D721Med (cell line): ENCODE measurements around the gene SUCLG2.

Experiments used
- DNase-seq: peaks from one replicate; pipeline ENCODE4 v3.0.0; 2011; ENCODE audit warnings: low spot score; ENCODE audit not compliant: insufficient read length
- FAIRE-seq: peaks from 2 replicates; lab custom pipeline; 2011; peaks lifted over from hg19 to GRCh38; lab: Jason Lieb, UNC
- CTCF ChIP-seq: IDR thresholded peaks from 2 replicates; pipeline ENCODE4 v1.5.1; 2012; ENCODE audit warnings: mild to moderate bottlenecking, control low read depth; ENCODE audit not compliant: insufficient read depth; ENCODE audit errors: missing control alignments

SUCLG2 gene

GRCh38 chr3:67635257-67635656 is 19.2 kb downstream of the SUCLG2 start:
- DNase-seq, result no peak

GRCh38 chr3:67630666-67631362 is 23.6 kb downstream of the SUCLG2 start:
- DNase-seq, result no peak
- no peak for FAIRE-seq
- no peak for TF ChIP-seq CTCF

More at GRCh38 chr3:67635257-67635656, 19.2 kb downstream of the SUCLG2 start:
- TF ChIP-seq CTCF, result no peak
- no peak for FAIRE-seq

DNA sequence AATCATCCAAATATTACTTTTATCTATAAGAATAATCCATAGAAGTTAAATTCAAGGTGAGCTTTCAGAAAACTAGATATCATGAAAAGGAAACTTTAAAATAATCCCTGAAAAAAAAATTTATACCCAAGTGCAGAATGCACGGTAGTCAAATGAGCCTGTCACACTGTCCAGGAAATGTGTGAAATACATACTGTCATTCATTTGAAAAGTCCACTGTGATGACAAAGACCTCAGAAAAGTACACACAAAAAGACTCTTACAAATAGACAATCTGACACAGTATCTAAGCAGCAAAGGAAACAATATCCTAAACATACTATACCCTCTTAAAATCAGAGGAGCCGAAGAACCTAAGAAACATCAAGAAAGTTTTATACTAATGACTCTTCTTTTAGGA is 29.7 kb downstream of the SUCLG2 start:
- DNase-seq, result no peak
- FAIRE-seq, result no peak
- TF ChIP-seq CTCF, result no peak

- DNase-seq (no peak), FAIRE-seq (no peak)
- no peak for TF ChIP-seq CTCF
Measured at GRCh38 chr3:67624078-67624477, 30.3 kb downstream of the SUCLG2 start.

DNA sequence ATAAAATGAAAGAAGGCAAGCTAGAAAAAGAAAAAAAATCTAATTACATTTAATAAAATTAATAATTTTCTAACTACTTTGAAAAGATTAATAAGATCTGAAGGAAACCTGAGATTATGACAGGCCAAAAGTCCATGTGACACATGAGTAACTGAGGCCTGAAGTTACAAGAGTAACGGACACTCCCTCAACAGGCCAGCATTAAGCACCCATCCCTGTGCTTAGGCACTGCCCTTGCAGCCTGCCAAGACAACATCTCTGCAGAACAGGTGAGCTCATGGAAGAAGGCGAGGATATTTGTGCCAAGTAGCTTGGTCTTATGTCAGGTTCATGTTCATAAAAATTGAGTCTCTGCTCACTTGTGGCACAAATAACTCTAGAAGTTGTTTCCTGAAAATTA is 31.8 kb downstream of the SUCLG2 start:
- FAIRE-seq (no peak), DNase-seq (no peak)
- TF ChIP-seq CTCF, result no peak

- TF ChIP-seq CTCF, result no peak
- FAIRE-seq (no peak), DNase-seq (no peak)
Measured at GRCh38 chr3:67620869-67621268, 33.5 kb downstream of the SUCLG2 start.

GRCh38 chr3:67619991-67620390 is 34.4 kb downstream of the SUCLG2 start:
- no peak for DNase-seq
- no peak for TF ChIP-seq CTCF
- no peak for FAIRE-seq
